ENCODE data around the gene GRIK4.

GRIK4 gene

GRCh38 chr11:120903686-120904085 is 392.1 kb downstream of the GRIK4 start:
- H3K36me3 ChIP-seq (ENCODE audit: control insufficient read depth, insufficient read depth, low read length), result no peaks in the 10 kb centered on the region
- H3K27ac ChIP-seq (ENCODE audit: low read depth, low read length, severe bottlenecking), result no peak overlapping the region
- H3K4me1 ChIP-seq (ENCODE audit: control insufficient read depth, insufficient read depth, low read length, poor library complexity, severe bottlenecking), result peaks cover 4% of the 10 kb centered on the region
- H3K4me3 ChIP-seq (ENCODE audit: extremely low read depth, insufficient read depth, low read length, poor library complexity, severe bottlenecking), result no peak overlapping the region
- WGBS, 2 experiments (ENCODE audit: insufficient coverage in 2 of 2), result 56 to 80% methylated on average over 1 to 7 of the region's 9 CpGs
- H3K9me3 ChIP-seq (ENCODE audit: control insufficient read depth, low read length), result no peaks in the 10 kb centered on the region

- 84 to 97% methylated on average over 4 of the region's 4 CpGs for WGBS, 2 experiments (ENCODE audit: insufficient coverage in 2 of 2)
- Histone ChIP-seq H3K4me3 (ENCODE audit: extremely low read depth, insufficient read depth, low read length, poor library complexity, severe bottlenecking) (no peak overlapping the region), H3K4me1 (ENCODE audit: control insufficient read depth, insufficient read depth, low read length, poor library complexity, severe bottlenecking) (peaks cover 4% of the 10 kb centered on the region), H3K27ac (ENCODE audit: low read depth, low read length, severe bottlenecking) (no peak overlapping the region), H3K36me3 (ENCODE audit: control insufficient read depth, insufficient read depth, low read length) (no peaks in the 10 kb centered on the region), H3K9me3 (ENCODE audit: control insufficient read depth, low read length) (no peaks in the 10 kb centered on the region)
Observed at GRCh38 chr11:120904116-120904515, 392.6 kb downstream of the GRIK4 start.

- Histone ChIP-seq H3K36me3 (ENCODE audit: control insufficient read depth, insufficient read depth, low read length) (no peaks in the 10 kb centered on the region), H3K9me3 (ENCODE audit: control insufficient read depth, low read length) (no peaks in the 10 kb centered on the region)
- WGBS, 2 experiments (ENCODE audit: insufficient coverage in 2 of 2), result 83 to 89% methylated on average over 8 of the region's 10 CpGs
Observed at GRCh38 chr11:120906766-120907165, 395.2 kb downstream of the GRIK4 start.

GRCh38 chr11:120907971-120908370 is 396.4 kb downstream of the GRIK4 start:
- Histone ChIP-seq H3K27ac (ENCODE audit: low read depth, low read length, severe bottlenecking) (no peak overlapping the region), H3K4me1 (ENCODE audit: control insufficient read depth, insufficient read depth, low read length, poor library complexity, severe bottlenecking) (peaks cover 4% of the 10 kb centered on the region), H3K36me3 (ENCODE audit: control insufficient read depth, insufficient read depth, low read length) (no peaks in the 10 kb centered on the region), H3K9me3 (ENCODE audit: control insufficient read depth, low read length) (no peaks in the 10 kb centered on the region), H3K4me3 (ENCODE audit: extremely low read depth, insufficient read depth, low read length, poor library complexity, severe bottlenecking) (no peak overlapping the region)
- 100% methylated on average over 1 of the region's 1 CpG for WGBS, 2 experiments (ENCODE audit: insufficient coverage in 2 of 2)

More at GRCh38 chr11:120906766-120907165, 395.2 kb downstream of the GRIK4 start:
- Histone ChIP-seq H3K27ac (ENCODE audit: low read depth, low read length, severe bottlenecking) (no peak overlapping the region), H3K4me1 (ENCODE audit: control insufficient read depth, insufficient read depth, low read length, poor library complexity, severe bottlenecking) (peaks cover 4% of the 10 kb centered on the region), H3K4me3 (ENCODE audit: extremely low read depth, insufficient read depth, low read length, poor library complexity, severe bottlenecking) (no peak overlapping the region)

- 84 to 93% methylated on average over 7 to 8 of the region's 9 CpGs for WGBS, 2 experiments (ENCODE audit: insufficient coverage in 2 of 2)
- Histone ChIP-seq H3K4me3 (ENCODE audit: extremely low read depth, insufficient read depth, low read length, poor library complexity, severe bottlenecking) (no peak overlapping the region), H3K4me1 (ENCODE audit: control insufficient read depth, insufficient read depth, low read length, poor library complexity, severe bottlenecking) (peaks cover 4% of the 10 kb centered on the region), H3K27ac (ENCODE audit: low read depth, low read length, severe bottlenecking) (no peak overlapping the region), H3K9me3 (ENCODE audit: control insufficient read depth, low read length) (no peaks in the 10 kb centered on the region), H3K36me3 (ENCODE audit: control insufficient read depth, insufficient read depth, low read length) (no peaks in the 10 kb centered on the region)
Observed at GRCh38 chr11:120908461-120909181, 397.1 kb downstream of the GRIK4 start.

GRCh38 chr11:120909676-120910416 is 398.3 kb downstream of the GRIK4 start:
- Histone ChIP-seq H3K4me3 (ENCODE audit: extremely low read depth, insufficient read depth, low read length, poor library complexity, severe bottlenecking) (no peak overlapping the region), H3K36me3 (ENCODE audit: control insufficient read depth, insufficient read depth, low read length) (no peaks in the 10 kb centered on the region), H3K4me1 (ENCODE audit: control insufficient read depth, insufficient read depth, low read length, poor library complexity, severe bottlenecking) (no peaks in the 10 kb centered on the region), H3K27ac (ENCODE audit: low read depth, low read length, severe bottlenecking) (no peak overlapping the region), H3K9me3 (ENCODE audit: control insufficient read depth, low read length) (no peaks in the 10 kb centered on the region)
- WGBS, 2 experiments (ENCODE audit: insufficient coverage in 2 of 2), result 90 to 100% methylated on average over 3 to 5 of the region's 5 CpGs

- H3K36me3 ChIP-seq (ENCODE audit: control insufficient read depth, insufficient read depth, low read length), result no peaks in the 10 kb centered on the region
- H3K9me3 ChIP-seq (ENCODE audit: control insufficient read depth, low read length), result no peaks in the 10 kb centered on the region
- no peak overlapping the region for H3K27ac ChIP-seq (ENCODE audit: low read depth, low read length, severe bottlenecking)
- H3K4me3 ChIP-seq (ENCODE audit: extremely low read depth, insufficient read depth, low read length, poor library complexity, severe bottlenecking), result no peak overlapping the region
- 85 to 86% methylated on average over 2 of the region's 3 CpGs for WGBS, 2 experiments (ENCODE audit: insufficient coverage in 2 of 2)
- no peaks in the 10 kb centered on the region for H3K4me1 ChIP-seq (ENCODE audit: control insufficient read depth, insufficient read depth, low read length, poor library complexity, severe bottlenecking)
Observed at GRCh38 chr11:120911943-120912342, 400.4 kb downstream of the GRIK4 start.

GRCh38 chr11:120912504-120912903 is 401.0 kb downstream of the GRIK4 start:
- H3K9me3 ChIP-seq (ENCODE audit: control insufficient read depth, low read length), result no peaks in the 10 kb centered on the region
- H3K27ac ChIP-seq (ENCODE audit: low read depth, low read length, severe bottlenecking), result no peak overlapping the region
- H3K4me1 ChIP-seq (ENCODE audit: control insufficient read depth, insufficient read depth, low read length, poor library complexity, severe bottlenecking), result no peaks in the 10 kb centered on the region
- H3K36me3 ChIP-seq (ENCODE audit: control insufficient read depth, insufficient read depth, low read length), result no peaks in the 10 kb centered on the region
- WGBS, 2 experiments (ENCODE audit: insufficient coverage in 2 of 2), result 48 to 65% methylated on average over 5 of the region's 5 CpGs
- H3K4me3 ChIP-seq (ENCODE audit: extremely low read depth, insufficient read depth, low read length, poor library complexity, severe bottlenecking), result no peak overlapping the region

GRCh38 chr11:120912915-120913314 is 401.4 kb downstream of the GRIK4 start:
- H3K36me3 ChIP-seq (ENCODE audit: control insufficient read depth, insufficient read depth, low read length), result no peaks in the 10 kb centered on the region
- no peak overlapping the region for H3K4me3 ChIP-seq (ENCODE audit: extremely low read depth, insufficient read depth, low read length, poor library complexity, severe bottlenecking)
- H3K27ac ChIP-seq (ENCODE audit: low read depth, low read length, severe bottlenecking), result no peak overlapping the region
- 88 to 90% methylated on average over 2 of the region's 2 CpGs for WGBS, 2 experiments (ENCODE audit: insufficient coverage in 2 of 2)
- H3K4me1 ChIP-seq (ENCODE audit: control insufficient read depth, insufficient read depth, low read length, poor library complexity, severe bottlenecking), result no peaks in the 10 kb centered on the region
- H3K9me3 ChIP-seq (ENCODE audit: control insufficient read depth, low read length), result no peaks in the 10 kb centered on the region

GRCh38 chr11:120914021-120914420 is 402.5 kb downstream of the GRIK4 start:
- Histone ChIP-seq H3K9me3 (ENCODE audit: control insufficient read depth, low read length) (no peaks in the 10 kb centered on the region), H3K27ac (ENCODE audit: low read depth, low read length, severe bottlenecking) (no peak overlapping the region), H3K4me1 (ENCODE audit: control insufficient read depth, insufficient read depth, low read length, poor library complexity, severe bottlenecking) (no peaks in the 10 kb centered on the region), H3K36me3 (ENCODE audit: control insufficient read depth, insufficient read depth, low read length) (no peaks in the 10 kb centered on the region), H3K4me3 (ENCODE audit: extremely low read depth, insufficient read depth, low read length, poor library complexity, severe bottlenecking) (no peak overlapping the region)
- WGBS, 2 experiments (ENCODE audit: insufficient coverage in 2 of 2), result 100% methylated on average over 2 of the region's 5 CpGs; no CpG with 5 or more reads in 1 of the 2 experiments

GRCh38 chr11:120914601-120915000 is 403.1 kb downstream of the GRIK4 start:
- H3K4me1 ChIP-seq (ENCODE audit: control insufficient read depth, insufficient read depth, low read length, poor library complexity, severe bottlenecking), result no peaks in the 10 kb centered on the region
- H3K9me3 ChIP-seq (ENCODE audit: control insufficient read depth, low read length), result no peaks in the 10 kb centered on the region
- WGBS, 2 experiments (ENCODE audit: insufficient coverage in 2 of 2), result 85 to 89% methylated on average over 4 of the region's 4 CpGs
- H3K4me3 ChIP-seq (ENCODE audit: extremely low read depth, insufficient read depth, low read length, poor library complexity, severe bottlenecking), result no peak overlapping the region
- no peaks in the 10 kb centered on the region for H3K36me3 ChIP-seq (ENCODE audit: control insufficient read depth, insufficient read depth, low read length)
- no peak overlapping the region for H3K27ac ChIP-seq (ENCODE audit: low read depth, low read length, severe bottlenecking)

All from mesodermal cell (in vitro differentiated cells).